Cardiac muscle cell (in vitro differentiated cells and primary cell): ENCODE measurements around the gene PARD3. TPM values are rescaled to one million over a fixed set of nuclear protein-coding genes. Genes with fewer than 3 reads are reported as not detected.

ENCODE experiments used
- DNase-seq, 2 donors: peaks; one replicate each; pipeline versions ENCODE4 v3.0.0 to v3.0.0-alpha.2; 2010 to 2017; ENCODE audit warnings: low read depth in 1 of 2, low spot score in 1 of 2
- H3K27ac ChIP-seq: fragments of 200-600 bp; sonication (generic); 2 replicates; pipeline ENCODE4 v1.5.1; 2016
- H3K27me3 ChIP-seq: fragments of 200-600 bp; sonication (generic); 2 replicates; pipeline ENCODE4 v1.6.0; 2016; ENCODE audit warnings: control low read depth
- H3K36me3 ChIP-seq: fragments of 200-600 bp; sonication (generic); 2 replicates; pipeline ENCODE4 v1.5.1; 2016; ENCODE audit warnings: control low read depth
- H3K4me1 ChIP-seq: fragments of 200-600 bp; sonication (generic); 2 replicates; pipeline ENCODE4 v1.8.1; 2017; ENCODE audit warnings: low read depth, mild to moderate bottlenecking, mixed run types
- H3K4me3 ChIP-seq: fragments of 200-600 bp; sonication (generic); 2 replicates; pipeline ENCODE4 v1.5.1; 2016; ENCODE audit warnings: mild to moderate bottlenecking
- H3K9me3 ChIP-seq: fragments of 200-600 bp; sonication (generic); 2 replicates; pipeline ENCODE4 v1.5.1; 2017; ENCODE audit warnings: low read depth, mild to moderate bottlenecking, control low read depth
- CTCF ChIP-seq: IDR thresholded peaks from 2 replicates; pipeline ENCODE4 v1.5.1; 2012; ENCODE audit warnings: low read depth, mild to moderate bottlenecking, low read length
- polyA plus RNA-seq: library from polyadenylated mRNA; unstranded; fragments of >200 nt; fragmentation: Nextera tagmentation; extraction: Ambion mirVana; gene quantifications from 2 replicates; pipeline ENCODE4 v1.2.1, GENCODE V29; 2016
- total RNA-seq: library from RNA; depleted of rRNA; stranded (reverse); fragments of >200 nt; gene quantifications from 2 replicates; pipeline ENCODE4 v1.2.3, GENCODE V29; 2016

The PARD3 gene
- total and polyA plus RNA-seq, 2 experiments from 2014 or later = 36.5 to 64.8 TPM

- Histone ChIP-seq H3K27ac (no peak overlapping the region), H3K9me3 (no peaks in the 10 kb centered on the region), H3K4me3 (no peak overlapping the region), H3K36me3 (no peaks in the 10 kb centered on the region), H3K27me3 (no peaks in the 10 kb centered on the region), H3K4me1 (peaks cover 11% of the 10 kb centered on the region)
- TF ChIP-seq CTCF = no peak
- no peak for DNase-seq
These were observed 598.6 kb downstream of the PARD3 start for GRCh38 chr10:34216348-34216945.

- DNase-seq = no peak
- peaks cover 11% of the 10 kb centered on the region for H3K4me1 ChIP-seq
- no peak for TF ChIP-seq CTCF
- no peaks in the 10 kb centered on the region for H3K9me3 ChIP-seq
- no peaks in the 10 kb centered on the region for H3K36me3 ChIP-seq
- H3K27ac ChIP-seq = no peak overlapping the region
- H3K4me3 ChIP-seq = no peak overlapping the region
- no peaks in the 10 kb centered on the region for H3K27me3 ChIP-seq
These were observed 601.3 kb downstream of the PARD3 start for GRCh38 chr10:34213805-34214197.

GRCh38 chr10:34213193-34213804, 601.8 kb downstream of the PARD3 start:
- TF ChIP-seq CTCF = no peak
- Histone ChIP-seq H3K36me3 (no peaks in the 10 kb centered on the region), H3K9me3 (no peaks in the 10 kb centered on the region), H3K4me1 (peaks cover 11% of the 10 kb centered on the region), H3K4me3 (no peak overlapping the region), H3K27me3 (no peaks in the 10 kb centered on the region), H3K27ac (no peak overlapping the region)
- DNase-seq = no peak

GRCh38 chr10:34207343-34207742, 607.8 kb downstream of the PARD3 start:
- H3K27me3 ChIP-seq = no peaks in the 10 kb centered on the region
- no peak overlapping the region for H3K27ac ChIP-seq
- no peak for DNase-seq

GRCh38 chr10:34206935-34207268, 608.2 kb downstream of the PARD3 start:
- peaks cover 5% of the 10 kb centered on the region for H3K4me1 ChIP-seq
- TF ChIP-seq CTCF = no peak
- no peak overlapping the region for H3K27ac ChIP-seq
- no peak overlapping the region for H3K4me3 ChIP-seq
- no peaks in the 10 kb centered on the region for H3K27me3 ChIP-seq
- no peaks in the 10 kb centered on the region for H3K36me3 ChIP-seq
- H3K9me3 ChIP-seq = no peaks in the 10 kb centered on the region
- no peak for DNase-seq

More at GRCh38 chr10:34207343-34207742, 607.8 kb downstream of the PARD3 start:
- no peak for TF ChIP-seq CTCF
- Histone ChIP-seq H3K9me3 (no peaks in the 10 kb centered on the region), H3K4me3 (no peak overlapping the region), H3K36me3 (no peaks in the 10 kb centered on the region), H3K4me1 (peaks cover 5% of the 10 kb centered on the region)
